Dendritic cell treated with granulocyte-macrophage colony-stimulating factor and Interleukin-4, amounts not matched to agents 40 ng/mL and 50 ng/mL, for 4 days (primary cell): Measurements from ENCODE around the gene KLHL25.

Experiments
- H3K27ac Mint-ChIP-seq: one replicate; pipeline ENCODE4 v1.8.0; 2022; ENCODE audit warnings: mild to moderate bottlenecking, mixed read lengths
- H3K27me3 Mint-ChIP-seq: one replicate; pipeline ENCODE4 v1.8.0; 2022; ENCODE audit warnings: mild to moderate bottlenecking, mixed read lengths
- H3K36me3 Mint-ChIP-seq: one replicate; pipeline ENCODE4 v1.8.0; 2022; ENCODE audit warnings: low read depth, mixed read lengths
- H3K4me1 Mint-ChIP-seq: one replicate; pipeline ENCODE4 v1.8.0; 2022; ENCODE audit warnings: low read depth, mixed read lengths
- H3K4me3 Mint-ChIP-seq: one replicate; pipeline ENCODE4 v1.8.0; 2022; ENCODE audit warnings: mild to moderate bottlenecking, moderate library complexity, mixed read lengths
- H3K9me3 Mint-ChIP-seq: one replicate; pipeline ENCODE4 v1.8.0; 2022; ENCODE audit warnings: mixed read lengths
- intact Hi-C: fragments of 100-400 bp; cut with micrococcal nuclease; formaldehyde crosslinking; loops from one replicate; pipeline ENCODE4 v1.15.0; 2022

Gene KLHL25

GRCh38 chr15:85763673-85764633 is 30.8 kb downstream of the KLHL25 start:
- no peaks in the 10 kb centered on the region for H3K27me3 Mint-ChIP-seq
- no peaks in the 10 kb centered on the region for H3K4me1 Mint-ChIP-seq
- H3K27ac Mint-ChIP-seq = no peak overlapping the region
- no peak overlapping the region for H3K4me3 Mint-ChIP-seq
- peaks cover 6% of the 10 kb centered on the region for H3K36me3 Mint-ChIP-seq
- intact Hi-C loops = no loop called here
- H3K9me3 Mint-ChIP-seq = no peaks in the 10 kb centered on the region

- H3K9me3 Mint-ChIP-seq = no peaks in the 10 kb centered on the region
- no peak overlapping the region for H3K4me3 Mint-ChIP-seq
- no peak overlapping the region for H3K27ac Mint-ChIP-seq
- H3K27me3 Mint-ChIP-seq = no peaks in the 10 kb centered on the region
- peaks cover 11% of the 10 kb centered on the region for H3K36me3 Mint-ChIP-seq
- no peaks in the 10 kb centered on the region for H3K4me1 Mint-ChIP-seq
- intact Hi-C loops = no loop called here
Observed at GRCh38 chr15:85763157-85763556, 31.6 kb downstream of the KLHL25 start.

- Mint-ChIP-seq H3K36me3 (peaks cover 15% of the 10 kb centered on the region), H3K4me3 (no peak overlapping the region), H3K9me3 (no peaks in the 10 kb centered on the region), H3K4me1 (no peaks in the 10 kb centered on the region), H3K27me3 (no peaks in the 10 kb centered on the region), H3K27ac (no peak overlapping the region)
- intact Hi-C loops = no loop called here
Observed at GRCh38 chr15:85762756-85763127, 32.0 kb downstream of the KLHL25 start.

- H3K36me3 Mint-ChIP-seq = peaks cover 17% of the 10 kb centered on the region
- intact Hi-C loops = no loop called here
Observed at GRCh38 chr15:85762039-85762755, 32.5 kb downstream of the KLHL25 start.

GRCh38 chr15:85761635-85762034 is 33.1 kb downstream of the KLHL25 start:
- H3K27ac Mint-ChIP-seq = no peak overlapping the region

More at GRCh38 chr15:85762039-85762755, 32.5 kb downstream of the KLHL25 start:
- H3K9me3 Mint-ChIP-seq = no peaks in the 10 kb centered on the region
- H3K4me3 Mint-ChIP-seq = no peak overlapping the region
- H3K4me1 Mint-ChIP-seq = no peaks in the 10 kb centered on the region
- H3K27me3 Mint-ChIP-seq = no peaks in the 10 kb centered on the region
- H3K27ac Mint-ChIP-seq = no peak overlapping the region

GRCh38 chr15:85760531-85761371 is 34.0 kb downstream of the KLHL25 start:
- Mint-ChIP-seq H3K27ac (no peak overlapping the region), H3K9me3 (no peaks in the 10 kb centered on the region), H3K4me3 (no peak overlapping the region), H3K27me3 (no peaks in the 10 kb centered on the region), H3K36me3 (peaks cover 17% of the 10 kb centered on the region), H3K4me1 (no peaks in the 10 kb centered on the region)
- intact Hi-C loops = no loop called here

More at GRCh38 chr15:85761635-85762034, 33.1 kb downstream of the KLHL25 start:
- intact Hi-C loops = no loop called here
- Mint-ChIP-seq H3K36me3 (peaks cover 17% of the 10 kb centered on the region), H3K4me3 (no peak overlapping the region), H3K4me1 (no peaks in the 10 kb centered on the region), H3K9me3 (no peaks in the 10 kb centered on the region), H3K27me3 (no peaks in the 10 kb centered on the region)

- H3K27me3 Mint-ChIP-seq = no peaks in the 10 kb centered on the region
- no peaks in the 10 kb centered on the region for H3K9me3 Mint-ChIP-seq
- H3K36me3 Mint-ChIP-seq = peaks cover 17% of the 10 kb centered on the region
- intact Hi-C loops = no loop called here
- no peaks in the 10 kb centered on the region for H3K4me1 Mint-ChIP-seq
- H3K27ac Mint-ChIP-seq = no peak overlapping the region
- no peak overlapping the region for H3K4me3 Mint-ChIP-seq
Observed at GRCh38 chr15:85760049-85760448, 34.7 kb downstream of the KLHL25 start.

GRCh38 chr15:85759376-85759775 is 35.3 kb downstream of the KLHL25 start:
- Mint-ChIP-seq H3K4me3 (no peak overlapping the region), H3K27me3 (no peaks in the 10 kb centered on the region), H3K27ac (no peak overlapping the region), H3K9me3 (no peaks in the 10 kb centered on the region), H3K36me3 (peaks cover 17% of the 10 kb centered on the region), H3K4me1 (peaks cover 4% of the 10 kb centered on the region)
- intact Hi-C loops = no loop called here

- Mint-ChIP-seq H3K27ac (no peak overlapping the region), H3K27me3 (no peaks in the 10 kb centered on the region), H3K4me3 (no peak overlapping the region), H3K4me1 (peaks cover 12% of the 10 kb centered on the region), H3K36me3 (peaks cover 17% of the 10 kb centered on the region), H3K9me3 (no peaks in the 10 kb centered on the region)
- intact Hi-C loops = no loop called here
Observed at GRCh38 chr15:85758655-85758978, 36.1 kb downstream of the KLHL25 start.

GRCh38 chr15:85757939-85758654 is 36.6 kb downstream of the KLHL25 start:
- intact Hi-C loops = no loop called here
- Mint-ChIP-seq H3K27me3 (no peaks in the 10 kb centered on the region), H3K9me3 (no peaks in the 10 kb centered on the region), H3K27ac (no peak overlapping the region), H3K36me3 (peaks cover 17% of the 10 kb centered on the region), H3K4me1 (peaks cover 17% of the 10 kb centered on the region), H3K4me3 (no peak overlapping the region)

- Mint-ChIP-seq H3K4me1 (peaks cover 25% of the 10 kb centered on the region), H3K27me3 (no peaks in the 10 kb centered on the region), H3K36me3 (peaks cover 12% of the 10 kb centered on the region), H3K4me3 (no peak overlapping the region), H3K27ac (no peak overlapping the region), H3K9me3 (no peaks in the 10 kb centered on the region)
- intact Hi-C loops = no loop called here
Observed at GRCh38 chr15:85757073-85757938, 37.4 kb downstream of the KLHL25 start.

- Mint-ChIP-seq H3K4me3 (no peak overlapping the region), H3K9me3 (no peaks in the 10 kb centered on the region), H3K36me3 (peaks cover 12% of the 10 kb centered on the region), H3K4me1 (peaks cover 30% of the 10 kb centered on the region), H3K27me3 (no peaks in the 10 kb centered on the region), H3K27ac (no peak overlapping the region)
- intact Hi-C loops = no loop called here
Observed at GRCh38 chr15:85756411-85757072, 38.2 kb downstream of the KLHL25 start.
